HG03442 (cell line): ENCODE data around the gene FHOD1.

ENCODE experiments used
- ATAC-seq: cut with Tn5 transposase; IDR thresholded peaks from one replicate; pipeline ENCODE4 v1.9.1; 2021; ENCODE audit warnings: mild to moderate bottlenecking, moderate library complexity; ENCODE audit not compliant: unreplicated experiment

Gene FHOD1

GRCh38 chr16:67252609-67253497 lies 5.6 kb upstream of the FHOD1 start:
- no peak for ATAC-seq

DNA sequence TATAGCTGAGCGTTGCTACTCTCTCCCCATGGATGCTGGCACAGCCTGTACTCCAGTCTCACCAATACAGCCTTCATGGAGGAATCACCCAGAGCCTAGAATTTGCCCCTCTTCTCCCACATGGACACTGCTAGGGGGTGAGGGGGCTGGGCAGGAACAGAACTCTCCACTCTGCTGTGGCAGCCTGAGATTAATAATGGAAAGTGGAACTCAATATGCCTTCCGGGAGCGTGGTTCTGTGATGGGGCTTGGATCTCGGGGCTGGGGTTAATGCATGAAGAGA lies 2.7 kb upstream of the FHOD1 start:
- ATAC-seq: no peak

DNA sequence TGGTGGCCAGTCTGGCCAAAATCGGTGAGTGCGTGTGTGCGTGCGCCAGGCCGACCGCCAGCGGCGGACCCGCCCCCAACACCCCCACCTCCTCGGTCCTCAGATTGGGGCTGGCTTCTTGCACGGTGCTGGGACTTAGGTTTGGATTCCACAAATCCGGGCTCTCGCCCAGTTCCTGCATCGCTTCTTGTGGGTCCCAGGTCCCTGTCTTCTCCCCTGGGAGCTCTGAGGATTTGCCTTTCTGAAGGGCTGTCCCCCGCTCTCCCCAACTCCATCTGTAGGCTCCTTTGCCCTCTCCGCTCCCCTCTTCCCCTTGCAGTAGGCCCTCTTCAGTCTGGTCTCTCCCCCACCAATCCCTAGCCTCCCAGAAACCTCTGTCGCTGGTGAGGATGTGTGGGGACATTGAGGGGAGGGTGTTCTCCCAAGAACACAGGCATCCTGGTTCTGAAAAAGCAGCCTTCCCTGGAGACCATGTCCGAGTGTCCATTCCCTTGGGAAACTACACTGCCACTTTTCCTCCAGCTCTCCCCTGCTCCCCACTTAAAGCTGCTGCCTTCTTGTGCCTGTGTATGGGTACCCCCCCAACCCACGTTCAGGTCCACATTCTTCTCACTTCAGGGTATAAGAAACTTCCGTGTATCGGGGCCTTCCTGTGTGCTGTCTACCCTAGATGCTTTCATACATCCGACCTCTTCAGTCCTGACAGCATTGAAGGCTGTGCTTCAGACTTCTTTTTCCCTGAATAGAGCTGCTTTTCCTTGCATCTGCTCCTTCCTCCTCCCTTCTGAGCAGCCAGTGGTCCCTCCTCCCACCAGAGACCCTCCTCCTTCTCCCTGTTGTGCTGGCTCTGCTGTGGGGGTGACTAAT lies 2.1 kb upstream of the FHOD1 start:
- ATAC-seq: no peak

DNA sequence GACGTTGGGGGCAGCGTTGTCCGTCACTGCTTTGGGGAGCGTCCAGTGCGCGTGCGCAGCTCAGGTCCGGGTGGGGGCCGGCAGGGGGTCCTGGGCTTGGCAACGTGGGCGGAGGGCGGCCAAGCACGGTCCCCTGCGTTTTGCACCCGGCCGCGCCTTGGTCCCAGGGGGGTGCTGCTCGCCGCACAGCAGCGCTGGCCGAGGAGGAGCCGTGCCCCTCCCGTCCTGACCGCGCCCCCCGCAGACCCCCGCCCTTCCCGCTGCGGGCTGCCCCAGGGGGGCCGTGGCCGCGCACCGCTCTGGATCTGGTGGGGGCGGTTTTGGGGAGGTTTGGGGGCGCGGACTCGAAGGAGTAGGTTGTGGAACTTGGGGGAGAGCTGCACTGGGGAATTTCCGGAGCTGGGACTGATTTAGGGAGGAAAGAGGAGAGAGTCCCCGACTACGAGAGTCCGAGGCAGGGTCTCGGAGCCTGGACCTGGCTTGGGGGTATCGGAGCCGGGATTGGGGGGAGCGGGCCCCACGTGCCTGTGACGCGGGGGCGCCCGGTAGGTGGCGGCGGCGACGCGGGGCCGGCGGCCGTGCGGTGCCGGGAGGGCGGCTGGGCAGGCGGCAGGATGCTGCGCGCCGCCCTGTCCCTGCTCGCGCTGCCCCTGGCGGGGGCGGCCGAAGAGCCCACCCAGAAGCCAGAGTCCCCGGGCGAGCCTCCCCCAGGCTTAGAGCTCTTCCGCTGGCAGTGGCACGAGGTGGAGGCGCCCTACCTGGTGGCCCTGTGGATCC lies 1.3 kb upstream of the FHOD1 start, which contains the start of gene SLC9A5:
Gene SLC9A5 (plus strand): TSS at position 579 of the 777 bp plus-strand sequence. CDS start 36 bp downstream, at position 615.
- no peak for ATAC-seq

- ATAC-seq: no peak
Observed at GRCh38 chr16:67248073-67248400, 756 bp upstream of the FHOD1 start.

- peak; percentile 2 for ATAC-seq
Observed at GRCh38 chr16:67246756-67247191, 507 bp downstream of the FHOD1 start.

- peak; percentile 18 for ATAC-seq
Observed at GRCh38 chr16:67246081-67246755, 1.1 kb downstream of the FHOD1 start.

DNA sequence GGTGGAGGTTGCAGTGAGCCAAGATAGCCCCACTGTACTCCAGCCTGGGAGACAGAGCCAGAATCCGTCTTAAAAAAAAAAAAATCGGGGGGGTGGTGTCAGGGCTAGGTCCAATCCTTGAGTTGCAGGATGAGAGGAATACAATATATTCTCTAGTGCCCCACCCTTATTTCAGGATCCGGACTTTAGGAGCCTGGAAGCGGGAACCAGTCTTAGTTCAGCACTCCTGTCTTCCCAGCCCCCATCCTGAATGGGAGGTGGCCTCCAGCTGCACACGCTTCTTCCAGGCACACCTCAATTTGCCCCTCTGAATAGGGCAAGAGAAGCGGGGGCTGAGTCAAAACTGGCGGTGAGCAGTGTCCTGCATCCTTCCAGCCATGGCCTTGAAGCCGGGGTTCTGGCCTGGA lies 1.6 kb downstream of the FHOD1 start:
- ATAC-seq: no peak

- no peak for ATAC-seq
Observed at GRCh38 chr16:67245186-67245585, 2.1 kb downstream of the FHOD1 start.

DNA sequence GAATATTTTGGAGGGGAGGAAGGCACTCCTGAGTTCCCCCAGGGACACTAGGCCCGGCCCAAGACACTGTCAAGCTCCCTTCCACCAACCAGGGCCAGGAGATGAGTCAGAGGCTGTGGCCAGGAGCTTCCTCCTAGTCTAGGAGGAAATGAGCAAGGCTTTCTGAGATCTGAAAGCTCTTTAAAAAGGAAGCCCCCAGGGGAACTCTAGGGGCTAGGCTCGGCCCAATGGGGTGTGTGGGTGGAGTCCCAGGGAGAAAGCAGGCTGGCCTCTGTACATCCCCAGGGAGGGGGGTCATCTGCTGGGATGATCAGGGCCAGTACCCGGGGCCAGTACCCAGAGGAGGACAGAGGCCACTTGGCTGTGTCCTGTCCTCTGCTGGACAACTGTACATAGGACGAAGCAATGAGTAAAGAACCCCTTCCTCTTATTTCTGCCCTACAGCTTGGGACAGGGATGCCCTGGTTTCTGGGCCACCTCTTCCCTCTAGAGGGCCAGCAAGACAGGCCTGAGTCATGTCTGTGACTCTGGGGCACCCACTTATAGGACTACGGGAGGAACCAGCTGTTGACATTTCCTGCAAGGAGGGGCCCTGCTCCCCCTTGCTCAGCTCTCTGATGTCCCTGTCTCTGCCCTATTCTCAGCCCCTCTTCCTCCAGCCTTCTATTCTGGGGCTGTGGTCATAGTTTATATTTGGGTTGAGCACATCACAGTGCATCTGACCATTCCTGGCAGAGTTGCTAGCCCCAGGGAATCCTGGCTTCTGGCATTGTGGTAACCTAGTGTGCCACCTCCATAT lies 2.7 kb downstream of the FHOD1 start:
- peak; percentile 49 for ATAC-seq

- no peak for ATAC-seq
Observed at GRCh38 chr16:67243481-67243880, 3.8 kb downstream of the FHOD1 start.

DNA sequence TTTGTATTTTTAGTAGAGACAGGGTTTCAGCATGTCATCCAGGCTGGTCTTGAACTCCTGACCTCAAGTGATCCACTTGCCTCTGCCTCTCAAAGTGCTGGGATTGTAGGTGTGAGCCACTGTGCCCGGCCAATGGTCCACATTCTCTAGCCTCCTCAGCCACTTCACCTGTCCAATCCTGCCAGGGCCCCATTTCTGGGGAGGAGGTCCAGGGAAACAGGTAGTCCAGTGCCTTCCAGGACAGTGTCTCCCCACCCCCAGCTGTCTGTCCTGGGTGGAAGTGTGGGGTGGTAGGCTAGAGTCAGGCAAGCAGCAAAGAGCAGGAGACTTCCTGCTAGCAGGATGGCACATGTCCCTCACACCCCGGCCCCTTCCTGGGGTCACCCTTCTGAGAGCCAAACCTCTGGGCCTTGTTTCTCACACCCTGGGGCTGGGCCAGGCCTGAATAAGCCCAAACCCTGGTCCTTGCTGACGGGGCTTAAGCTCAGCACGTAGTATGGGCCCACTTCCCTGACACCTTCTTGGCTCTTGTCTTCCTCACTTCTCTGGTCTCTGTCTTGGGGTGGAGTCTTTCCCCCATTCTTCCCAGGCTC lies 5.0 kb downstream of the FHOD1 start:
- ATAC-seq: no peak

DNA sequence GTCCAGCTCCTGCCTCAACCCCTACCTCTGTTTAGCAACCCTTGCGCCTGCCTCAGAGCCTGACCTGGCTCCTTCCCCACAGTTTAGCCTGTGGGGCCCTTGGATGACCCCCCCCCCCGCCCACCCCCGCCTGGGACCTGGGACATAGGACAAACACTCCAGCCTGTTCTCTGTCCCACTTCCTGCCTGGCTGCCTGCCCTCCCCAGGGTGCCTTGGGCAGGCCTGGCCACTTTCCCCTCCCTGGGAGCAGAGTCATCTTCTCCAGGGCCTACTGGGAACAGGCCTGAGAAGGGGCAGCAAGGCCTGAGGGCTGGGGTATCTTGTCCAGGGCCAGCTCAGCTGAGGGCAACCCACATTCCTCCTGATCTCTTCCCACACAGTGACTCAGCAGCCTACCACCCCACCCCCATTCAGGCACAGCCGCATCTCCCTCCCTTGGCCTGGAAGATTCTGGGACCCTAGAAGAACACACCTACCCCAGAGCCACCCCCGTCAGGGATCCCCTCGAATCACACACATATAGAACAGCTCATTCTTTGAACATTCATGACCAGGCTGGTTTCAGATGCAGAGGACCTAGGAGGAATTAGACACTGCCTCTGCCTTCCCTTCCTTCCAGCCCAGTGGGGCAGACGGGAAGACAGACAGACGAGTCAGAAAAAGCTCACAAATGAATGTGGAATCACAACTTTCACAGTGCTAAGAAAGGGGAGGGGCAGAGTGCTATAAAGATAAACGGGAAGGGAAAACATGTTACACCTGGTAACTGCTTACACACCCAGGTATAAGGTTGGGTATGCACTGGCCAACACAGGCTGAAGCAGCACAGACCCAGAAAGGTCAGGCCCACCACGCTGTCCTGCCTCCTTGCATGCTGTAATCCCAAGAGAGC lies 6.0 kb downstream of the FHOD1 start:
- ATAC-seq: no peak

DNA sequence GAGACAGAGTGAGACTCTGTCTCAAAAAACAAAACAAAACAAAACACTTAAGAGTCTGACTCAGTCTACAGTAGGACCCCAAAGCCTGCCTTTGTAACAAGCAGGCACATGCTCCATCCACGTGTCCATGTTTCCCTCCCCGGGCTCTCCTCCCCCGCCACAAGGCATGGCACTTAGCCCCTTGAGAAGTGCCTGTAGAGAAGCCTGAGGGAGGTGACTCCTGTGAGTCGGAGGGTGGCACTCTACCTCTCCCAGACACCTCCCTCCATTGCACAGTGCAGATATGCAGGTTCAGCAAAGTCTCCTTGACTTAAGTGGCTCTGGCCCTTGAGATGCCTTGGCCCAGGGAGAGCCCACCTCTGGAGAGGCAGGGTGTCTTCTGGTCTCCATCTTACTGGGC lies 6.8 kb downstream of the FHOD1 start:
- ATAC-seq: no peak

DNA sequence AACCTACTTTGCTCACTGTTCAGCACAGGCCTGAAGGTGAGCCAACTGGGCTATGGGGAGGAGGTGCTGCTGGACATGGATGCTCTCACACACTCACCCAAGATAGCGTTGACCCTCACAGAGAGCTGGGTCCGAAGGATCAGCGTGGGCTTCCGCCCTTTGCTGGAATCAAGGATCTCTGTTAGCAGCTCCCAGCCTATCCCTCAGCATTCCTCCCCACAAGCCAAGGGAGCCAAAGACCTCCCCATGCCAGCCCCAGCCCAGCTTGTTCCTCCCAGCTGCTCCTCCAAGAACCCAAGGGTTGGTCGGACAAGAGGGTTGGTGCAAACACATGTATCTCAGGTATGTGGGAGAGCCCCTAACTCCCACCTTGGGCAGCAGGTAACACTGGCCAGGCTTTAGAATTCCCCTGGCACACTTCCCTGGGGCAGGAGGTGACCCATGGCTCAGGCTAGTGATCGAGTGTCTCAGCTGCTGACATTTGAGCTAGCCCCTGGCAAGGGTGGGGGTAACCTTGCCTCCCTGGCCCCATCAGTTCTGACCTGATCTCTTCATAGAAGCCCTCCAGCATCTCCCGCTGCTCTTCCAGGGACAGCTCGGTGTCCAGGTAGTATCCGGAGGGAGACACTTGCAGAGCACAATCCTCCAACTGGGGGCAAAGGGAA lies 8.3 kb downstream of the FHOD1 start:
- ATAC-seq: no peak

DNA sequence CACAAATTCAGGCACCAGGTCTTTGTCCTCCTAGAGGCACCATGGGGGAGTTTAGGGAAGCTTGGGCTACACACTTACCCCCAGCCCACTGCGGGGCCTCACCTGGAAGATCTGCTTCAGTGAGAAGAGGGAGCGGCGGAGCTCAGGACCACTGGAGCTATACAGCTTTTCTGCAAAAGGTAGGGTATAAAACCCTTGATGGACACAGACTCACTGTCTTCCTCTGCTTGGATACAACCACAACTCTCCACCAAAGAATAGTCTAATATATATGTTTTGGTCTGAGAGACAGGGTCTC lies 9.1 kb downstream of the FHOD1 start:
- no peak for ATAC-seq

- no peak for ATAC-seq
Observed at GRCh38 chr16:67237396-67238277, 9.6 kb downstream of the FHOD1 start.
